PC-3 (cell line): Measurements from ENCODE around the gene MXD1.

Experiments
- EZH2 ChIP-seq: fragments of 300-600 bp; sonication (generic); IDR thresholded peaks from one replicate; pipeline ENCODE4 v1.6.1; 2017; ENCODE audit warnings: antibody characterized with exemption, mild to moderate bottlenecking, low read length; ENCODE audit not compliant: unreplicated experiment
- EZH2phosphoT487 ChIP-seq: fragments of 300-600 bp; sonication (generic); IDR thresholded peaks from 2 replicates; pipeline ENCODE4 v1.6.1; 2018; ENCODE audit warnings: mild to moderate bottlenecking, antibody characterized with exemption, low read length, borderline replicate concordance
- TF ChIP-seq, protein P1 (sequence below): fragments of 300-600 bp; sonication (generic); conservative IDR thresholded peaks from 2 replicates; pipeline ENCODE4 v1.5.1; 2017; ENCODE audit warnings: antibody characterized with exemption, low read depth, mild to moderate bottlenecking, low read length

DNA sequence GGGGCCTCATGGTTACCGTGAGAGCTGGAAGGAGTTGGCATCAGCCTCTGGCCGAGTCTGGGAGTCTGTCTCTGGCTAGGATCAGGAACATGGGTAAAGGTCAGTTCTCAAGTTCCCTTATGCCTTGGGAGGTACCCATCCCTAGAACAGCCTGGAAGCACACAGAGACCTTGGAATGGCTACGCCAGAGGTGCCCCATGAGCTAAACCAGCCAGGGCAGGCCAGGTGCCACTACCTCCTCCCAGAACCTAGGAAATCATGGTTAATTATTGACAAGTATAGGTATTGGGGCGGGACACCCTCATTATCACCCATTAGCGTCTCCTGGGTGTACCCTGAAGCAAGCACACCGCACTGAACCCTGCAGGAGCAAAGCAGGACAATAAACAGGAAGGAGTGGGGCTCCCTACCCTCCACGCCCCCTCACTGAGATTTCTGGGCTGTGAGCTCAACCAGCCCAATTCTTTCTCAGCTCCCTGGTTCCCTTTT, 49.5 kb downstream of the MXD1 start:
- TF ChIP-seq, protein P1, sequence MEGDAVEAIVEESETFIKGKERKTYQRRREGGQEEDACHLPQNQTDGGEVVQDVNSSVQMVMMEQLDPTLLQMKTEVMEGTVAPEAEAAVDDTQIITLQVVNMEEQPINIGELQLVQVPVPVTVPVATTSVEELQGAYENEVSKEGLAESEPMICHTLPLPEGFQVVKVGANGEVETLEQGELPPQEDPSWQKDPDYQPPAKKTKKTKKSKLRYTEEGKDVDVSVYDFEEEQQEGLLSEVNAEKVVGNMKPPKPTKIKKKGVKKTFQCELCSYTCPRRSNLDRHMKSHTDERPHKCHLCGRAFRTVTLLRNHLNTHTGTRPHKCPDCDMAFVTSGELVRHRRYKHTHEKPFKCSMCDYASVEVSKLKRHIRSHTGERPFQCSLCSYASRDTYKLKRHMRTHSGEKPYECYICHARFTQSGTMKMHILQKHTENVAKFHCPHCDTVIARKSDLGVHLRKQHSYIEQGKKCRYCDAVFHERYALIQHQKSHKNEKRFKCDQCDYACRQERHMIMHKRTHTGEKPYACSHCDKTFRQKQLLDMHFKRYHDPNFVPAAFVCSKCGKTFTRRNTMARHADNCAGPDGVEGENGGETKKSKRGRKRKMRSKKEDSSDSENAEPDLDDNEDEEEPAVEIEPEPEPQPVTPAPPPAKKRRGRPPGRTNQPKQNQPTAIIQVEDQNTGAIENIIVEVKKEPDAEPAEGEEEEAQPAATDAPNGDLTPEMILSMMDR = no peak
- no peak for TF ChIP-seq EZH2
- TF ChIP-seq EZH2phosphoT487 = no peak
